ENCODE data around the gene LTC4S.

Gene LTC4S

GRCh38 chr5:179769796-179770195, 24.0 kb upstream of the LTC4S start:
- Histone ChIP-seq H3K4me1 (ENCODE audit: insufficient read depth, low read length, severe bottlenecking) (no peaks in the 10 kb centered on the region), H3K27me3 (ENCODE audit: insufficient read depth, low read length) (no peaks in the 10 kb centered on the region), H3K9ac (ENCODE audit: low read length) (no peak overlapping the region), H3K4me2 (ENCODE audit: low read length) (no peak overlapping the region), H3K36me3 (ENCODE audit: insufficient read depth, low read length) (peaks cover 95% of the 10 kb centered on the region), H3K9me2 (ENCODE audit: low read depth, low read length) (no peaks in the 10 kb centered on the region), H2AFZ (ENCODE audit: low read length) (no peak overlapping the region), H4K20me1 (ENCODE audit: insufficient read depth, low read length) (no peaks in the 10 kb centered on the region), H3K27ac (ENCODE audit: low read depth, low read length, poor library complexity, severe bottlenecking) (no peak overlapping the region), H3K79me2 (ENCODE audit: insufficient read depth, low read length) (no peaks in the 10 kb centered on the region), H3K4me3 (ENCODE audit: low read depth, low read length, poor library complexity, severe bottlenecking) (no peak overlapping the region), H3K9me3 (ENCODE audit: low read length) (no peaks in the 10 kb centered on the region), H3F3A (ENCODE audit: insufficient read depth, low read length) (no peaks in the 10 kb centered on the region)
- TF ChIP-seq, protein P1, sequence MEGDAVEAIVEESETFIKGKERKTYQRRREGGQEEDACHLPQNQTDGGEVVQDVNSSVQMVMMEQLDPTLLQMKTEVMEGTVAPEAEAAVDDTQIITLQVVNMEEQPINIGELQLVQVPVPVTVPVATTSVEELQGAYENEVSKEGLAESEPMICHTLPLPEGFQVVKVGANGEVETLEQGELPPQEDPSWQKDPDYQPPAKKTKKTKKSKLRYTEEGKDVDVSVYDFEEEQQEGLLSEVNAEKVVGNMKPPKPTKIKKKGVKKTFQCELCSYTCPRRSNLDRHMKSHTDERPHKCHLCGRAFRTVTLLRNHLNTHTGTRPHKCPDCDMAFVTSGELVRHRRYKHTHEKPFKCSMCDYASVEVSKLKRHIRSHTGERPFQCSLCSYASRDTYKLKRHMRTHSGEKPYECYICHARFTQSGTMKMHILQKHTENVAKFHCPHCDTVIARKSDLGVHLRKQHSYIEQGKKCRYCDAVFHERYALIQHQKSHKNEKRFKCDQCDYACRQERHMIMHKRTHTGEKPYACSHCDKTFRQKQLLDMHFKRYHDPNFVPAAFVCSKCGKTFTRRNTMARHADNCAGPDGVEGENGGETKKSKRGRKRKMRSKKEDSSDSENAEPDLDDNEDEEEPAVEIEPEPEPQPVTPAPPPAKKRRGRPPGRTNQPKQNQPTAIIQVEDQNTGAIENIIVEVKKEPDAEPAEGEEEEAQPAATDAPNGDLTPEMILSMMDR (IDR thresholded peaks at IDR 0.05; ENCODE audit: low read length) = no peak
- no peak for TF ChIP-seq EZH2 (IDR thresholded peaks at IDR 0.05; ENCODE audit: borderline replicate concordance, low read length)

DNA sequence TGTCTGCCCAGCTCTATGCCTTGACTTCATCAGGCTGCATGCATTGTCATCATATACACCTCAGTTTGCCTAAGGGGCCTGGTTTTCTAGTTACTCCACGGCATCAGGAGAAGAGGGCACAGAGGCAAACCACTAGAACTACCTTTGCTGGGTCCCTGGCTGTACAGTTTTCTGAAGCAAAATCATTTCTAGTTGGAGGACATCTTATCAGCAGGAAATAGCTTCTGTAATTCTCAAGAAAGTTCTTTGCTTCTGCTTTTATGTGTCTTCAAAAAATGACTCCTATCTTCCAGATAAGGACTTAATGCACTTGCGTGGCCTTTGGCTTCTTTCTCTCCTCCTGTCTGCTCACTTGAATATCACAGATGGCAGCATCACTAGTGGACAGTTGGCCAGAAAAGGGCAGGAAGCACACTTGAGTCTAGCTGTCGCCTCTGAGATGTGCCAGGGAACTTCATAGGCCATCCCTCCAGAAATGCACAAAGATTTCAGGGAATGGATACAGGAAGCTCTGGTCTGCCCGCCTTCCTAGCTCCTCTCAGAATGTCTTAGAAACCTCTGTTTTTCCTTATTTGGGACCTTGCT, 22.4 kb upstream of the LTC4S start:
- no peaks in the 10 kb centered on the region for H3K79me2 ChIP-seq (ENCODE audit: insufficient read depth, low read length)
- no peak overlapping the region for H2AFZ ChIP-seq (ENCODE audit: low read length)
- no peak overlapping the region for H3K9ac ChIP-seq (ENCODE audit: low read length)
- H4K20me1 ChIP-seq (ENCODE audit: insufficient read depth, low read length) = no peaks in the 10 kb centered on the region
- no peaks in the 10 kb centered on the region for H3K4me1 ChIP-seq (ENCODE audit: insufficient read depth, low read length, severe bottlenecking)
- TF ChIP-seq, protein P1 (IDR thresholded peaks at IDR 0.05; ENCODE audit: low read length) = no peak
- no peak for TF ChIP-seq EZH2 (IDR thresholded peaks at IDR 0.05; ENCODE audit: borderline replicate concordance, low read length)
- H3K27me3 ChIP-seq (ENCODE audit: insufficient read depth, low read length) = no peaks in the 10 kb centered on the region
- no peaks in the 10 kb centered on the region for H3K9me3 ChIP-seq (ENCODE audit: low read length)
- H3K9me2 ChIP-seq (ENCODE audit: low read depth, low read length) = no peaks in the 10 kb centered on the region
- H3K36me3 ChIP-seq (ENCODE audit: insufficient read depth, low read length) = peaks cover 95% of the 10 kb centered on the region
- H3K4me2 ChIP-seq (ENCODE audit: low read length) = no peak overlapping the region
- H3F3A ChIP-seq (ENCODE audit: insufficient read depth, low read length) = no peaks in the 10 kb centered on the region
- H3K27ac ChIP-seq (ENCODE audit: low read depth, low read length, poor library complexity, severe bottlenecking) = no peak overlapping the region
- H3K4me3 ChIP-seq (ENCODE audit: low read depth, low read length, poor library complexity, severe bottlenecking) = no peak overlapping the region

GRCh38 chr5:179772351-179772750, 21.4 kb upstream of the LTC4S start:
- Histone ChIP-seq H2AFZ (ENCODE audit: low read length) (no peak overlapping the region), H3K4me3 (ENCODE audit: low read depth, low read length, poor library complexity, severe bottlenecking) (no peak overlapping the region), H3K4me2 (ENCODE audit: low read length) (no peak overlapping the region), H3K27ac (ENCODE audit: low read depth, low read length, poor library complexity, severe bottlenecking) (no peak overlapping the region), H3K9me2 (ENCODE audit: low read depth, low read length) (no peaks in the 10 kb centered on the region), H3K4me1 (ENCODE audit: insufficient read depth, low read length, severe bottlenecking) (no peaks in the 10 kb centered on the region), H3K9me3 (ENCODE audit: low read length) (no peaks in the 10 kb centered on the region), H4K20me1 (ENCODE audit: insufficient read depth, low read length) (no peaks in the 10 kb centered on the region), H3K79me2 (ENCODE audit: insufficient read depth, low read length) (no peaks in the 10 kb centered on the region), H3K27me3 (ENCODE audit: insufficient read depth, low read length) (no peaks in the 10 kb centered on the region), H3K36me3 (ENCODE audit: insufficient read depth, low read length) (peaks cover 91% of the 10 kb centered on the region), H3F3A (ENCODE audit: insufficient read depth, low read length) (no peaks in the 10 kb centered on the region), H3K9ac (ENCODE audit: low read length) (no peak overlapping the region)
- TF ChIP-seq, protein P1 (IDR thresholded peaks at IDR 0.05; ENCODE audit: low read length) = no peak
- TF ChIP-seq EZH2 (IDR thresholded peaks at IDR 0.05; ENCODE audit: borderline replicate concordance, low read length) = no peak

All from OCI-LY1 (cell line).